H9 (cell line): ENCODE measurements around the gene JAK1. TPM values are rescaled to one million over a fixed set of nuclear protein-coding genes. Genes with fewer than 3 reads are reported as not detected.

Source experiments
- DNase-seq: peaks from one replicate; pipeline ENCODE4 v3.0.0-alpha.2; 2017
- H2AFZ ChIP-seq: one replicate; pipeline ENCODE4 v1.6.1; 2013; ENCODE audit warnings: mild to moderate bottlenecking, low read length, control low read depth, moderate library complexity
- H2AK5ac ChIP-seq: 2 replicates; pipeline ENCODE4 v1.6.1; 2013; ENCODE audit warnings: low read length, control low read depth, mixed read lengths; ENCODE audit not compliant: insufficient read length
- H2BK120ac ChIP-seq: one replicate; pipeline ENCODE4 v1.6.1; 2013; ENCODE audit warnings: low read depth, mild to moderate bottlenecking, low read length, control low read depth, inconsistent platforms; ENCODE audit not compliant: poor library complexity, severe bottlenecking
- H2BK12ac ChIP-seq: 2 replicates; pipeline ENCODE4 v1.6.1; 2013; ENCODE audit warnings: low read length, control low read depth, mixed read lengths, low read depth; ENCODE audit not compliant: insufficient read length
- H2BK15ac ChIP-seq: 2 replicates; pipeline ENCODE4 v1.6.1; 2013; ENCODE audit warnings: low read depth, low read length, control low read depth
- H2BK20ac ChIP-seq: one replicate; pipeline ENCODE4 v1.6.1; 2013; ENCODE audit warnings: low read depth, mild to moderate bottlenecking, low read length, control low read depth, inconsistent platforms; ENCODE audit not compliant: poor library complexity, severe bottlenecking
- H2BK5ac ChIP-seq: 2 replicates; pipeline ENCODE4 v1.6.1; 2013; ENCODE audit warnings: low read length, control low read depth, mixed read lengths; ENCODE audit not compliant: insufficient read length
- H3K14ac ChIP-seq: 2 replicates; pipeline ENCODE4 v1.6.1; 2013; ENCODE audit warnings: low read length, control low read depth; ENCODE audit not compliant: insufficient read depth
- H3K18ac ChIP-seq: 2 replicates; pipeline ENCODE4 v1.6.1; 2013; ENCODE audit warnings: low read depth, mild to moderate bottlenecking, mixed read lengths, low read length, control low read depth; ENCODE audit not compliant: insufficient read length
- H3K23ac ChIP-seq: 2 replicates; pipeline ENCODE4 v1.6.1; 2013; ENCODE audit warnings: low read length, control low read depth, mixed read lengths, low read depth; ENCODE audit not compliant: insufficient read length
- H3K23me2 ChIP-seq: 2 replicates; pipeline ENCODE4 v1.6.1; 2013; ENCODE audit warnings: low read depth, mild to moderate bottlenecking, mixed read lengths, low read length, control low read depth; ENCODE audit not compliant: insufficient read length, poor library complexity, severe bottlenecking
- H3K27ac ChIP-seq: 2 replicates; pipeline ENCODE4 v1.5.1; 2013; ENCODE audit warnings: low read length, control low read depth, mixed read lengths, low read depth; ENCODE audit not compliant: insufficient read length
- H3K27me3 ChIP-seq: 2 replicates; pipeline ENCODE4 v1.6.1; 2013; ENCODE audit warnings: low read length, control low read depth, inconsistent platforms; ENCODE audit not compliant: insufficient read depth
- H3K4ac ChIP-seq: 2 replicates; pipeline ENCODE4 v1.6.1; 2013; ENCODE audit warnings: low read depth, mild to moderate bottlenecking, control low read depth, inconsistent platforms, low read length, moderate library complexity
- H3K4me1 ChIP-seq: 2 replicates; pipeline ENCODE4 v1.6.1; 2013; ENCODE audit warnings: low read length, control low read depth, inconsistent platforms; ENCODE audit not compliant: insufficient read depth
- H3K4me2 ChIP-seq: 2 replicates; pipeline ENCODE4 v1.6.1; 2013; ENCODE audit warnings: low read length, control low read depth, mixed read lengths; ENCODE audit not compliant: insufficient read length, insufficient read depth
- H3K56ac ChIP-seq: 2 replicates; pipeline ENCODE4 v1.6.1; 2013; ENCODE audit warnings: low read depth, mild to moderate bottlenecking, mixed read lengths, low read length, control low read depth; ENCODE audit not compliant: insufficient read length
- H3K79me1 ChIP-seq: 2 replicates; pipeline ENCODE4 v1.6.1; 2013; ENCODE audit warnings: low read depth, mild to moderate bottlenecking, moderate library complexity, low read length, control low read depth, inconsistent platforms; ENCODE audit not compliant: insufficient read depth, poor library complexity, severe bottlenecking
- H3K79me2 ChIP-seq: 2 replicates; pipeline ENCODE4 v1.6.1; 2013; ENCODE audit warnings: low read length, control low read depth, inconsistent platforms; ENCODE audit not compliant: insufficient read depth
- H3K9ac ChIP-seq: 2 replicates; pipeline ENCODE4 v1.6.1; 2013; ENCODE audit warnings: low read length, control low read depth, mixed read lengths; ENCODE audit not compliant: insufficient read length; ENCODE audit errors: extremely low read depth
- H3K9me3 ChIP-seq: one replicate; pipeline ENCODE4 v1.6.1; 2013; ENCODE audit warnings: low read depth, low read length, inconsistent platforms; ENCODE audit not compliant: control insufficient read depth
- H3T11ph ChIP-seq: one replicate; pipeline ENCODE4 v1.6.1; 2013; ENCODE audit warnings: mild to moderate bottlenecking, low read length, control low read depth, inconsistent platforms
- H4K20me1 ChIP-seq: one replicate; pipeline ENCODE4 v1.6.1; 2013; ENCODE audit not compliant: control insufficient read depth, insufficient read length, insufficient read depth
- H4K5ac ChIP-seq: 2 replicates; pipeline ENCODE4 v1.6.1; 2013; ENCODE audit warnings: low read depth, mild to moderate bottlenecking, mixed read lengths, low read length, control low read depth; ENCODE audit not compliant: insufficient read length
- H4K8ac ChIP-seq: replicated peaks from 2 replicates; pipeline ENCODE4 v1.6.1; 2013; ENCODE audit warnings: low read length, control low read depth, mixed read lengths, low read depth; ENCODE audit not compliant: insufficient read length
- H4K91ac ChIP-seq: 2 replicates; pipeline ENCODE4 v1.6.1; 2013; ENCODE audit warnings: low read depth, mild to moderate bottlenecking, moderate library complexity, mixed read lengths, low read length, control low read depth; ENCODE audit not compliant: insufficient read length
- H3K27ac Mint-ChIP-seq, 3 experiments: 2 replicates in 2 of 3; 3 replicates in 1 of 3; pipeline ENCODE4 v1.8.0; 2020 to 2021; ENCODE audit warnings: mixed read lengths in 3 of 3, mild to moderate bottlenecking in 1 of 3, moderate library complexity in 1 of 3
- H3K27me3 Mint-ChIP-seq: 2 replicates; pipeline ENCODE4 v1.8.0; 2021; ENCODE audit warnings: low read depth, mild to moderate bottlenecking, moderate library complexity, mixed read lengths
- H3K36me3 Mint-ChIP-seq, 3 experiments: 2 replicates in 2 of 3; 3 replicates in 1 of 3; pipeline ENCODE4 v1.8.0; 2020 to 2021; ENCODE audit warnings: low read depth in 3 of 3, mixed read lengths in 3 of 3; ENCODE audit not compliant: insufficient read depth in 1 of 3
- H3K4me1 Mint-ChIP-seq, 2 experiments: 2 replicates each; pipeline ENCODE4 v1.8.0; 2020; ENCODE audit warnings: mixed read lengths in 2 of 2
- H3K4me3 Mint-ChIP-seq, 2 experiments: 2 replicates in 1 of 2; 3 replicates in 1 of 2; pipeline ENCODE4 v1.8.0; 2020 to 2021; ENCODE audit warnings: mild to moderate bottlenecking in 2 of 2, mixed read lengths in 2 of 2, moderate library complexity in 1 of 2
- H3K9me3 Mint-ChIP-seq, 2 experiments: 2 replicates in 1 of 2; 3 replicates in 1 of 2; pipeline ENCODE4 v1.8.0; 2020; ENCODE audit warnings: mild to moderate bottlenecking in 2 of 2, mixed read lengths in 2 of 2, moderate library complexity in 1 of 2
- WGBS: extraction: QIAGEN DNeasy Blood & Tissue Kit; methylation state at CpG from one replicate; pipeline ENCODE4 v1.1.7; 2013; ENCODE audit warnings: missing lambda C conversion rate, low lambda C conversion rate, mixed read lengths; ENCODE audit not compliant: insufficient read length; ENCODE audit errors: extremely low coverage; 5-methylcytosine and 5-hydroxymethylcytosine counted together
- total RNA-seq: library from RNA; stranded (reverse); gene quantifications from 2 replicates; pipeline ENCODE4 v1.2.1, GENCODE V29; 2021
- TF ChIP-seq, protein P1 (sequence below): fragments of 200-600 bp; sonication (generic); conservative IDR thresholded peaks from 3 replicates; pipeline ENCODE4 v1.8.0; 2021; ENCODE audit warnings: antibody characterized with exemption, mild to moderate bottlenecking

The JAK1 gene
- total RNA-seq, 1 experiment from 2014 or later = 12.8 TPM

DNA sequence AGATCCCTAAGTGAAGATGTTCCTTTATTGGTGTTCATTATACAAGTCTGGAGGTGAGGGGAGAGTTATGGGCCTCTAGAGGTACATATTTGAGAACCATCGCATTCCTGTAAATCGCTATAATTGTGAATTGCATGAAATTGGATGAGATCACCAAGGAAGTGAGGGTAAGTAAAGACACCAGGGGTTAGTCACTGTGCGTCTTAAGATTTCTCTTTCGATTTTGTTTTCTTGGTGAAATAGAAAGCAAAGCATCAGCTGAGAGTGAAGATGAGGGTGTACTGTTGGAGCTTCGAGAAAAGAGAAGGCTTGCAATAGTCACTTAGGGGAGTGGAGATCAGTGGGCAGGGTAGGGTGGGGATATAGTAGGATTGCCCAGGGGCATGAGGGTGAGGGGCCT, 139.4 kb downstream of the JAK1 start:
- Histone ChIP-seq H3K27ac (no peak overlapping the region), H3K79me1 (no peaks in the 10 kb centered on the region), H3K18ac (no peak overlapping the region), H2BK5ac (no peak overlapping the region), H3K23ac (no peak overlapping the region), H2AK5ac (no peak overlapping the region), H3K14ac (no peak overlapping the region), H3K27me3 (no peaks in the 10 kb centered on the region), H3K79me2 (no peaks in the 10 kb centered on the region), H3K56ac (no peak overlapping the region), H3K4ac (no peak overlapping the region), H2BK20ac (no peak overlapping the region), H4K91ac (no peak overlapping the region), H3K4me2 (no peak overlapping the region), H2BK12ac (no peak overlapping the region), H3T11ph (no peak overlapping the region), H3K9ac (no peak overlapping the region), H2BK120ac (no peak overlapping the region), H3K23me2 (no peaks in the 10 kb centered on the region), H2AFZ (no peak overlapping the region), H4K20me1 (no peaks in the 10 kb centered on the region), H3K4me1 (no peaks in the 10 kb centered on the region), H2BK15ac (no peak overlapping the region), H4K5ac (no peak overlapping the region), H4K8ac (no peak overlapping the region), H3K9me3 (no peaks in the 10 kb centered on the region)
- no peaks in the 10 kb centered on the region for H3K9me3 Mint-ChIP-seq
- no peaks in the 10 kb centered on the region for H3K27me3 Mint-ChIP-seq
- DNase-seq = no peak
- H3K4me1 Mint-ChIP-seq = peaks cover 4 to 14% of the 10 kb centered on the region in 2 experiments
- WGBS = no CpG with 5 or more reads among the region's 5 CpGs
- no peaks in the 10 kb centered on the region for H3K36me3 Mint-ChIP-seq
- H3K27ac Mint-ChIP-seq = peak overlapping the region in 1 of 3 experiments; percentile 12; a peak in 1 of 7 replicates
- H3K4me3 Mint-ChIP-seq = no peak overlapping the region
- TF ChIP-seq, protein P1, sequence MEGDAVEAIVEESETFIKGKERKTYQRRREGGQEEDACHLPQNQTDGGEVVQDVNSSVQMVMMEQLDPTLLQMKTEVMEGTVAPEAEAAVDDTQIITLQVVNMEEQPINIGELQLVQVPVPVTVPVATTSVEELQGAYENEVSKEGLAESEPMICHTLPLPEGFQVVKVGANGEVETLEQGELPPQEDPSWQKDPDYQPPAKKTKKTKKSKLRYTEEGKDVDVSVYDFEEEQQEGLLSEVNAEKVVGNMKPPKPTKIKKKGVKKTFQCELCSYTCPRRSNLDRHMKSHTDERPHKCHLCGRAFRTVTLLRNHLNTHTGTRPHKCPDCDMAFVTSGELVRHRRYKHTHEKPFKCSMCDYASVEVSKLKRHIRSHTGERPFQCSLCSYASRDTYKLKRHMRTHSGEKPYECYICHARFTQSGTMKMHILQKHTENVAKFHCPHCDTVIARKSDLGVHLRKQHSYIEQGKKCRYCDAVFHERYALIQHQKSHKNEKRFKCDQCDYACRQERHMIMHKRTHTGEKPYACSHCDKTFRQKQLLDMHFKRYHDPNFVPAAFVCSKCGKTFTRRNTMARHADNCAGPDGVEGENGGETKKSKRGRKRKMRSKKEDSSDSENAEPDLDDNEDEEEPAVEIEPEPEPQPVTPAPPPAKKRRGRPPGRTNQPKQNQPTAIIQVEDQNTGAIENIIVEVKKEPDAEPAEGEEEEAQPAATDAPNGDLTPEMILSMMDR = no peak
